BJ (cell line): ENCODE results near the gene SOBP. TPM values are rescaled to one million over a fixed set of nuclear protein-coding genes. Genes with fewer than 3 reads are reported as not detected.

ENCODE experiments used
- CTCF ChIA-PET: fragments of 350-600 bp; formaldehyde crosslinking; extraction: SDS; loops from one replicate; lab custom pipeline; 2021; ENCODE audit warnings: antibody characterized with exemption, inconsistent platforms; lab: Yijun Ruan, JAX
- POLR2A ChIA-PET: fragments of 300-600 bp; sonication (Branson Sonifier 250); formaldehyde crosslinking; extraction: SDS; loops from one replicate; lab custom pipeline; 2021; ENCODE audit warnings: antibody characterized with exemption; lab: Charles Lee
- DNase-seq: peaks from one replicate; pipeline ENCODE4 v3.0.0-alpha.2; 2011; ENCODE audit warnings: low read depth
- H3K27me3 ChIP-seq: 2 replicates; pipeline ENCODE4 v1.6.0; 2011; ENCODE audit warnings: low read length; ENCODE audit not compliant: control insufficient read depth, insufficient read depth
- H3K36me3 ChIP-seq: 2 replicates; pipeline ENCODE4 v1.5.1; 2011; ENCODE audit warnings: low read length; ENCODE audit not compliant: control insufficient read depth, insufficient read depth
- H3K4me3 ChIP-seq: 2 replicates; pipeline ENCODE4 v1.5.1; 2011; ENCODE audit warnings: low read depth, mild to moderate bottlenecking, control low read depth, low read length
- polyA plus RNA-seq: library from polyadenylated mRNA; depleted of rRNA; stranded (reverse); fragments of >200 nt; gene quantifications from 2 replicates; pipeline ENCODE4 v1.2.3, GENCODE V29; 2011
- TF ChIP-seq, protein P1 (sequence below): IDR thresholded peaks from 2 replicates; pipeline ENCODE4 v1.5.1; 2011; ENCODE audit warnings: low read depth, mild to moderate bottlenecking, control low read depth, inconsistent platforms, low read length, moderate library complexity; ENCODE audit not compliant: insufficient read depth

The SOBP gene
- polyA plus RNA-seq, 1 experiment = not detected

DNA sequence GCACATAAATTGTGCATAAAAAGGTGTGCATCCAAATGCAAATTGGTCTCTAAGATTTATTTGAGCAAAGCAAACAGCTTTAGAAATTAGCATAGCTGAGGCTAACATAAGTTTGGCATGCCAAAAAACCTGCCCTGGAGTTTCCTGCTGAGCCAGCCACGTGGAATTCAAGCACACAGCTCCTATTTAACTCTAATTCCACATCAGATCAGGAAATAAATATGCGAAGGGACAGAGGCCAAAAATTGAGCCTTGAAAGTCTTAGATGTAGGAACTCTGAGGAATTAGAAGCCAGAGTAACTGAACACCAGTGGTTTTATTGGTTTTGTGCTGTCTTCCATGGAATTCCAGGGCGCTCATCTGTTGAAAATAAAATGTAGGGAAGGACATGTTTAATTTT, 19.6 kb downstream of the SOBP start:
- Histone ChIP-seq H3K36me3 (no peaks in the 10 kb centered on the region), H3K27me3 (no peaks in the 10 kb centered on the region), H3K4me3 (no peak overlapping the region)
- DNase-seq = no peak
- TF ChIP-seq, protein P1, sequence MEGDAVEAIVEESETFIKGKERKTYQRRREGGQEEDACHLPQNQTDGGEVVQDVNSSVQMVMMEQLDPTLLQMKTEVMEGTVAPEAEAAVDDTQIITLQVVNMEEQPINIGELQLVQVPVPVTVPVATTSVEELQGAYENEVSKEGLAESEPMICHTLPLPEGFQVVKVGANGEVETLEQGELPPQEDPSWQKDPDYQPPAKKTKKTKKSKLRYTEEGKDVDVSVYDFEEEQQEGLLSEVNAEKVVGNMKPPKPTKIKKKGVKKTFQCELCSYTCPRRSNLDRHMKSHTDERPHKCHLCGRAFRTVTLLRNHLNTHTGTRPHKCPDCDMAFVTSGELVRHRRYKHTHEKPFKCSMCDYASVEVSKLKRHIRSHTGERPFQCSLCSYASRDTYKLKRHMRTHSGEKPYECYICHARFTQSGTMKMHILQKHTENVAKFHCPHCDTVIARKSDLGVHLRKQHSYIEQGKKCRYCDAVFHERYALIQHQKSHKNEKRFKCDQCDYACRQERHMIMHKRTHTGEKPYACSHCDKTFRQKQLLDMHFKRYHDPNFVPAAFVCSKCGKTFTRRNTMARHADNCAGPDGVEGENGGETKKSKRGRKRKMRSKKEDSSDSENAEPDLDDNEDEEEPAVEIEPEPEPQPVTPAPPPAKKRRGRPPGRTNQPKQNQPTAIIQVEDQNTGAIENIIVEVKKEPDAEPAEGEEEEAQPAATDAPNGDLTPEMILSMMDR = no peak
- ChIA-PET POLR2A (no interaction called here), CTCF (no interaction called here)

DNA sequence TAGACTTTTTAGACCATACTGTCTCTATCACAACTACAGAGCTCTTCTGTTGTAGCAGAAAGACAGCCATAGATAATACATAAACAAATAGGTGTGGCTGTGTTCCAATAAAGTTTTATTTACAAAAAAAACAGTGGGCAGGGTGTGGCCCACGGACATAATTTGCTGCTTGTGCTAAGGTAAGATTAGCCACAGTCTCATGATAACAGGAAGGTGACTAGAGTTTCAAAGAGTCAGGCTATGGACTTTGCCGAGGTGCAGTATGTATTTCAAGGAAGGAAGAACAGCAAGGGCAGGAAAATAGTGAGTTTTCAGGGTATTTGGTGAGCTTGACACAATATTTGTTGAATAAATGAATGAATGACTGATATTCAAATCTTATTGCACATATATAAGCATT, 20.2 kb downstream of the SOBP start:
- Histone ChIP-seq H3K36me3 (no peaks in the 10 kb centered on the region), H3K4me3 (no peak overlapping the region), H3K27me3 (no peaks in the 10 kb centered on the region)
- ChIA-PET POLR2A (no interaction called here), CTCF (no interaction called here)
- TF ChIP-seq, protein P1 = no peak
- DNase-seq = no peak

DNA sequence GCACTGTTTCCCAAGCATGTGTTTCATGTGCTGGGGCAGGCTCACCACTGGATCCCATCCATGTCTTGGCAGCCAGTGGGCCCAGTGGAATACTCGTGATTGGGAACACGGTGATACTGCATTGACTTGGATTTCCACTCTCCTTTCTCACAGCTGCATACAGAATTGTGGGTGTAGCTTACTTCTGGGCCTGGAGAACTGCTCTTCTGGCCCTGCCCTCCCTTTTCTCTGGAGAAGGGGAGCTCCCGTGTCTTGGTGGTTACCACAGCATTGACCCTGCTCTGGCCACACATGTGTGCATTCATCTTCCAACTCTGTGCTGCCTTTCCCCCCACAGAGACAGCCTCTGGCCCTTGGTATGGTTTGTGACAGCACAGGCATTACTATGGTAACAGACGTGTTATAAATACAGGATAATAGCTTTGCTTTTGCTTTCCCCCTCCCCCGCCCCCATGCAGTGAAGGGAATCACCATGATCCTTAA, 21.6 kb downstream of the SOBP start:
- H3K27me3 ChIP-seq = no peaks in the 10 kb centered on the region
- no peaks in the 10 kb centered on the region for H3K36me3 ChIP-seq
- no peak overlapping the region for H3K4me3 ChIP-seq
- TF ChIP-seq, protein P1 = no peak
- DNase-seq = no peak
- CTCF ChIA-PET = no interaction called here
- POLR2A ChIA-PET = no interaction called here

DNA sequence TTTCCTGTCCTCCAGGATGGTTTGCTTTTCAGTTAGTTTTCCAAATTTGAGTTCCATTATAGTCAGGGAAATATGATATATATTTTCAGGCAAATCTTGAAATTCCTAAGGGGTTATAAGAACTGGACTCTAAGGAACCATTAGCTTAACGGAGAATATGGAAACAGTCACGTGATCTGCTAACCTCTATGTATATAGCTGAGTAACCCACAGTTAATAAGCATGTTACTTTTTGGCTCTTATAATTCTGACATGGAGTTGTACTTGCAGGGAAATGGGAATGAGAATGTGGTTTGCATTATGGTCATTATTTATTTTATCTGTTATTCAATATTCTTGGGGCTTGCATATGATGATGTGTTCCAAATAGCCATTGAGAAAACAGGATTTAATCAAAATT, 23.3 kb downstream of the SOBP start:
- Histone ChIP-seq H3K27me3 (no peaks in the 10 kb centered on the region), H3K4me3 (no peak overlapping the region), H3K36me3 (no peaks in the 10 kb centered on the region)
- POLR2A ChIA-PET = no interaction called here
- CTCF ChIA-PET = no interaction called here
- TF ChIP-seq, protein P1 = no peak
- no peak for DNase-seq

DNA sequence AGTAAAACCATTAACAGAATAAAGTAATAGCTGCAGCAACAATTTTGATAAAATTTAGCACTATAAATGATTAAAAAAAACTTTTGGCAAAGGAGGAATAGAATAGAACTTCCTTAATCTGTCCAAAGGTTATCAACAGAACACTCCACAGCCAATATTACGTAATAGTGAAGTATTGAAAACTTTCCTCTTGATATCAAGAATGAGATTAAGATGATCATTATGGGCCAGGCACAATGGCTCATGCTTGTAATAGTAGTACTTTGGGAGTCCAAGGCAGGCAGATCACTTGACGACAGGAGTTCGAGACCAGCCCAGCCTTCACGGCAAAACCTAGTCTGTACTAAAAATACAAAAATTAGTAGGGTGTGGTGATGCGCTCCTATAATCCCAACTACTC, 26.0 kb downstream of the SOBP start:
- Histone ChIP-seq H3K27me3 (no peaks in the 10 kb centered on the region), H3K36me3 (no peaks in the 10 kb centered on the region), H3K4me3 (no peak overlapping the region)
- POLR2A ChIA-PET = no interaction called here
- DNase-seq = no peak
- CTCF ChIA-PET = no interaction called here
- TF ChIP-seq, protein P1 = no peak
